ENCODE results near the gene PDSS2. TPM values are rescaled to one million over a fixed set of nuclear protein-coding genes. Genes with fewer than 3 reads are reported as not detected.

The PDSS2 gene
- total and polyA plus RNA-seq, 8 donors: 2.7 to 10.1 (median 6.2) TPM

DNA sequence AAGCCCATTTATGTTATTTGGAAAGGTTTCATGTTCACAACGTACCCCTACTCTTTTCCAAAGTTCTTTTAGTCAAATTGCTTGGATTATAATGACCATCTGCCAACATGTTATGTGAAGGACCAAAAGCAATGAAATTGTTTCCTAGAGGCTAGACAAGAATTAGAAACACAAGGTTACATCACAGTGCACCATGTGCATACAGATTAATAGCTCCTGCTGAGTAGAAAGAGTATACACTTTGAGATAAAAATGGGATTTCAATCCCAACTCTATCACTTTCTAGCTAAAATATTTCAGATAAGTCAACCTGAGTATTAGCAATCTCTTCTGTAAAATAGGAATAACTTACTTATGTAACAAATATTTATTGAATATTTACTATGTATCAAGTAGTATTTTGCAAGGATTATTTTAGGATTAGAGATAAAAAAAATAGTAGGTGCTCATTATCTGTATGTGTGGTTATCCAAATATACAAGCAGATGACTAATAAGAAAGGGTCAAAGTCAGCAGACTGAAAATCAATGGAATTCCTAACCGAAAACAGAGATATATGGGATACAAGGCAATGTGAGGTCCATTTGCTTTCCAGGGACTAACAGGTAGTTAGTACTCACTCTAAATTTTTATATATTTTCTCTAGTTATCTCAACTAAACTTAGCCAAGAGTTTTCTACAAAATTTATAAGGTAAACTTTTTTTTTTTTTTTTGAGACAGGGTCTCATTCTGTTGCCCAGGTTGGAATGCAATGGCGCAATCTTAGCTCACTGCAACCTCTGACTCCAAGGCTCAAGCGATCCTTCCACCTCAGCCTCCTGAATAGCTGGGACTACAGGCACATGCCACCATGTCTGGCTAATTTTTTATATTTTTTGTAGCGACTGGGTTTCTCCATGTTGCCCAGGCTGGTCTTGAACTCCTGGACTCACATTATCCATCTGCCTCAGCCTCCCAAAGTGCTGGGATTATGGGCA lies 127.7 kb downstream of the PDSS2 start:
- Histone ChIP-seq H3K36me3 (no peaks in the 10 kb centered on the region), H3K4me1 (peaks cover 0 to 5% (median 0%) of the 10 kb centered on the region in 3 donors), H3K27me3 (no peaks in the 10 kb centered on the region), H3K4me3 (no peak overlapping the region), H3K27ac (no peak overlapping the region), H3K9me3 (no peaks in the 10 kb centered on the region)
- TF ChIP-seq, protein P1, sequence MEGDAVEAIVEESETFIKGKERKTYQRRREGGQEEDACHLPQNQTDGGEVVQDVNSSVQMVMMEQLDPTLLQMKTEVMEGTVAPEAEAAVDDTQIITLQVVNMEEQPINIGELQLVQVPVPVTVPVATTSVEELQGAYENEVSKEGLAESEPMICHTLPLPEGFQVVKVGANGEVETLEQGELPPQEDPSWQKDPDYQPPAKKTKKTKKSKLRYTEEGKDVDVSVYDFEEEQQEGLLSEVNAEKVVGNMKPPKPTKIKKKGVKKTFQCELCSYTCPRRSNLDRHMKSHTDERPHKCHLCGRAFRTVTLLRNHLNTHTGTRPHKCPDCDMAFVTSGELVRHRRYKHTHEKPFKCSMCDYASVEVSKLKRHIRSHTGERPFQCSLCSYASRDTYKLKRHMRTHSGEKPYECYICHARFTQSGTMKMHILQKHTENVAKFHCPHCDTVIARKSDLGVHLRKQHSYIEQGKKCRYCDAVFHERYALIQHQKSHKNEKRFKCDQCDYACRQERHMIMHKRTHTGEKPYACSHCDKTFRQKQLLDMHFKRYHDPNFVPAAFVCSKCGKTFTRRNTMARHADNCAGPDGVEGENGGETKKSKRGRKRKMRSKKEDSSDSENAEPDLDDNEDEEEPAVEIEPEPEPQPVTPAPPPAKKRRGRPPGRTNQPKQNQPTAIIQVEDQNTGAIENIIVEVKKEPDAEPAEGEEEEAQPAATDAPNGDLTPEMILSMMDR (IDR thresholded peaks at IDR 0.05): no peak
- DNase-seq (no peak), FAIRE-seq (no peak), ATAC-seq (no peak)
- intact Hi-C loops (cut with DNase I): no loop called here
- 84 to 87% methylated on average over 5 of the region's 5 CpGs for WGBS, 2 donors

DNA sequence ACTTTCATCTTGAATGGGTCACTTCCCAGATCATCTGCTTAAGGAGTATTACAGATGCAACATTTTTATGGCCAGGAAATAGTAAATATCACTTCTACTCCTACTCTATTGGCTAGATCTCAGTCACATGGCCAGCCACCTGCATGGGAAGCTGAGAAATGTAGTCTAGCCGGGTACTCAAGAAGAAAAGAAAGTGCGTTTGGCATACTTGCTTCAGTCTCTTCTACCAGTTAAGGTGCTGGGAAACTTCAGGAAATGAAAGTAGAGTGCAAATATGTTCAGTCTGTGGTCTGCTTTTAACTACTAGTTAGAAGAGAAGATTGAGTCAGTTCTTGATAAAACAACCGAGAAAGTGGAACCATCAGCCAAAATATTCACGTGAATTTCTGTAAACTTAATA lies 129.2 kb downstream of the PDSS2 start:
- TF ChIP-seq, protein P1 (IDR thresholded peaks at IDR 0.05): no peak
- no peaks in the 10 kb centered on the region for H3K36me3 ChIP-seq
- no peak overlapping the region for H3K27ac ChIP-seq
- H3K27me3 ChIP-seq: no peaks in the 10 kb centered on the region
- H3K4me3 ChIP-seq: no peak overlapping the region
- FAIRE-seq (no peak), ATAC-seq (no peak), DNase-seq (no peak)
- peaks cover 0 to 5% (median 0%) of the 10 kb centered on the region in 3 donors for H3K4me1 ChIP-seq
- intact Hi-C loops (cut with DNase I): no loop called here
- no peaks in the 10 kb centered on the region for H3K9me3 ChIP-seq
- 79 to 80% methylated on average over 4 of the region's 4 CpGs for WGBS, 2 donors

DNA sequence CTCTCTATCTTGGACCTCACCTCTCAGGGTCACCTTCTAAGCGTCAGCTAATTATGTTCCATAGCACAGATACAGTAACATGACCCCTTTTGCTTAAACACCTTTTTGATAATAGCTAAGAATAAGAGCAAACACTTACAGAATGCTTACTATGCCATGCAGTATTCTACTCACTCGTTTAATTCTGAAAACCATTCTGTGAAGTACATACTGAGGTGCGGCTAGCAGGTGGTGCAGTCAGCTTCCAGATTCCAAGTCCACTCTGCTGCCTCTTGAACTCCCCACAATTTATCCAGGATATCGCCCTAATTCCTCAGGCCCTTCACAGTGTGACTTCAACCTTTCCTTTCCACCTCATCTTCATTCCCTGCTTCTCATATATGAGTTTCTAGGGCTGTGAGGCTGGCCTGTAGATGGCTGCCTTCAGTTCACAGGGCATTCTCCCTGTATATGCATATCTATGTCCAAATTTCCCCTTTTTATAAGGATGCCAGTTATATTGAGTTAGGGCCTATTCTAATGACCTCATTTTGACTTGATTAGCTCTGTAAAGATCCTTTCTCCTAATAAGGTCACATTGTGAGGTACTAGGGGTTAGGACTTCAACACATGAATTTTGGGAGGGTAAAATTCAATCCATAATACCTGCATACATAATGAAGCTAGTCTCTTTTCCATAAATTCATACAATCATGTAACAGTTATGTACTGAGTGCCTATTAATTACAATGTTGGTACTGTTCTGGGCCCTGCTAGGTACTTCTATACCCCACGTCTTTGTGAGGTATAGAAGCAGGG lies 130.1 kb downstream of the PDSS2 start:
- Histone ChIP-seq H3K4me3 (no peak overlapping the region), H3K9me3 (no peaks in the 10 kb centered on the region), H3K27ac (no peak overlapping the region), H3K27me3 (no peaks in the 10 kb centered on the region), H3K4me1 (peaks cover 0 to 5% (median 0%) of the 10 kb centered on the region in 3 donors), H3K36me3 (no peaks in the 10 kb centered on the region)
- ATAC-seq: no peak
- DNase-seq: no peak
- FAIRE-seq: no peak
- TF ChIP-seq, protein P1 (IDR thresholded peaks at IDR 0.05): no peak
- intact Hi-C loops (cut with DNase I): no loop called here
- 73 to 74% methylated on average over 5 of the region's 5 CpGs for WGBS, 2 donors

DNA sequence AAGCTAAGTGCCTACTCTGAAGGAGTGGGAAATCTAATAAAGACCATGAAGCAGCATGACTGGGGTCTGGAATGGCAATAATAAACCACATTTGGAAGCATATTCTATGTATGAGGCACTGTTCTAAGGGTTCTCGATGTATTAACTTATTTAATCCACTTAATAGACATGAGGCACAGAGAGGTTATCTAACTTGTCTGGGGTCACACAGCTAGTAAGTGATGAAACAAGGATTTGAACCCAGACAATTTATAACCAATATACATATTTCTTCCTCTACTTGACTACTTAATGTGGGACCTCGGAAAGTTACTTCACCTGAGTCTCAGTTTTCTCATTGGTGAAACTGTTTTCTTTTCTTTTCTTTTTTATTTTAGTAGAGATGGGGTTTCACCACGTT lies 131.3 kb downstream of the PDSS2 start:
- Histone ChIP-seq H3K27ac (no peak overlapping the region), H3K9me3 (no peaks in the 10 kb centered on the region), H3K36me3 (no peaks in the 10 kb centered on the region), H3K4me3 (no peak overlapping the region), H3K4me1 (peaks cover 0 to 5% (median 0%) of the 10 kb centered on the region in 3 donors), H3K27me3 (no peaks in the 10 kb centered on the region)
- 93% methylated on average over 3 of the region's 3 CpGs for WGBS, 2 donors
- intact Hi-C loops (cut with DNase I): no loop called here
- TF ChIP-seq, protein P1 (IDR thresholded peaks at IDR 0.05): no peak
- no peak for ATAC-seq
- FAIRE-seq: no peak
- no peak for DNase-seq
